Measurements from ENCODE around the gene C1orf116.

Gene C1orf116

DNA sequence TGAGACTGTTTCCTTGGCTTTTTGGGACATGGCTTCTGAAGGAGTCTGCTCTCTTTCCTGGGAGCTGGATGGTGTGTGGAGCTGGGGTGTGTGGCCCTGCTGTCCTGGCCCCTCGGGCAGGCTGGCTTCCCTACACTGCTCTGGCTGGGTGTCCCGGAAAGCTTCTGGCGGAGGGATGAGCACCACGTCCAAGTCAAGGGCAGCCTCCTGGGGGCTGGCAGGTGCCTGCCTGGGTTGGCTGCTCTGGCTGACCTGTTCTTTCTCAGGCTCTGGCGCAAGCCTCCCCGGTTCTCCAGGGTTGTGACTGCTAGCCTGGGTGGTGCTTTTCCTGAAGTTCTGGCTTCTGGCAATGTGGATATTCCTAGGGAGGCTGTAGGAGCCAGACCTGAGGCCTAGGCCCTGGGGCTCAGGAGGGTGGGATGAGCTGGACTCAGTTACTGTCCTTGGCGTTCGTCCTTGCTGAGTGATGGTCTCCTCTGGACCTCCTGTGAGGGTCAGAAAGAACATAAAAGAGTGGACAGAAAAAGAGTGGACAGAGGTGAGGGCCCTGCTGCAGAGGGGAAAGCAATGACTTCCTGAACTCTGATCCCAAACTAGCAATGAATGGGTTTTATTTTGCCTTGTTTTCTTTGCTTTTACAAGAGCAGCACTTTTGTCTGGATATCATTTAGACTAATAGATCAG is 9.4 kb downstream of the C1orf116 start:
- TF ChIP-seq TAF1 (IDR thresholded peaks at IDR 0.05; ENCODE audit: low read depth) (no peak), TCF12 (IDR thresholded peaks at IDR 0.05; ENCODE audit: low read depth) (no peak), EP300 (IDR thresholded peaks at IDR 0.05; ENCODE audit: borderline replicate concordance) (no peak), EGR1 (IDR thresholded peaks at IDR 0.05) (no peak), RAD21 (IDR thresholded peaks at IDR 0.05; ENCODE audit: low read depth) (no peak), YY1 (IDR thresholded peaks at IDR 0.05; ENCODE audit: low read depth) (no peak), NFIC (IDR thresholded peaks at IDR 0.05) (no peak)
- TF ChIP-seq, protein P1, sequence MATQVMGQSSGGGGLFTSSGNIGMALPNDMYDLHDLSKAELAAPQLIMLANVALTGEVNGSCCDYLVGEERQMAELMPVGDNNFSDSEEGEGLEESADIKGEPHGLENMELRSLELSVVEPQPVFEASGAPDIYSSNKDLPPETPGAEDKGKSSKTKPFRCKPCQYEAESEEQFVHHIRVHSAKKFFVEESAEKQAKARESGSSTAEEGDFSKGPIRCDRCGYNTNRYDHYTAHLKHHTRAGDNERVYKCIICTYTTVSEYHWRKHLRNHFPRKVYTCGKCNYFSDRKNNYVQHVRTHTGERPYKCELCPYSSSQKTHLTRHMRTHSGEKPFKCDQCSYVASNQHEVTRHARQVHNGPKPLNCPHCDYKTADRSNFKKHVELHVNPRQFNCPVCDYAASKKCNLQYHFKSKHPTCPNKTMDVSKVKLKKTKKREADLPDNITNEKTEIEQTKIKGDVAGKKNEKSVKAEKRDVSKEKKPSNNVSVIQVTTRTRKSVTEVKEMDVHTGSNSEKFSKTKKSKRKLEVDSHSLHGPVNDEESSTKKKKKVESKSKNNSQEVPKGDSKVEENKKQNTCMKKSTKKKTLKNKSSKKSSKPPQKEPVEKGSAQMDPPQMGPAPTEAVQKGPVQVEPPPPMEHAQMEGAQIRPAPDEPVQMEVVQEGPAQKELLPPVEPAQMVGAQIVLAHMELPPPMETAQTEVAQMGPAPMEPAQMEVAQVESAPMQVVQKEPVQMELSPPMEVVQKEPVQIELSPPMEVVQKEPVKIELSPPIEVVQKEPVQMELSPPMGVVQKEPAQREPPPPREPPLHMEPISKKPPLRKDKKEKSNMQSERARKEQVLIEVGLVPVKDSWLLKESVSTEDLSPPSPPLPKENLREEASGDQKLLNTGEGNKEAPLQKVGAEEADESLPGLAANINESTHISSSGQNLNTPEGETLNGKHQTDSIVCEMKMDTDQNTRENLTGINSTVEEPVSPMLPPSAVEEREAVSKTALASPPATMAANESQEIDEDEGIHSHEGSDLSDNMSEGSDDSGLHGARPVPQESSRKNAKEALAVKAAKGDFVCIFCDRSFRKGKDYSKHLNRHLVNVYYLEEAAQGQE (IDR thresholded peaks at IDR 0.05; ENCODE audit: low read depth), result no peak
- TF ChIP-seq, protein P2, sequence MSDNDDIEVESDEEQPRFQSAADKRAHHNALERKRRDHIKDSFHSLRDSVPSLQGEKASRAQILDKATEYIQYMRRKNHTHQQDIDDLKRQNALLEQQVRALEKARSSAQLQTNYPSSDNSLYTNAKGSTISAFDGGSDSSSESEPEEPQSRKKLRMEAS (IDR thresholded peaks at IDR 0.05), result no peak

DNA sequence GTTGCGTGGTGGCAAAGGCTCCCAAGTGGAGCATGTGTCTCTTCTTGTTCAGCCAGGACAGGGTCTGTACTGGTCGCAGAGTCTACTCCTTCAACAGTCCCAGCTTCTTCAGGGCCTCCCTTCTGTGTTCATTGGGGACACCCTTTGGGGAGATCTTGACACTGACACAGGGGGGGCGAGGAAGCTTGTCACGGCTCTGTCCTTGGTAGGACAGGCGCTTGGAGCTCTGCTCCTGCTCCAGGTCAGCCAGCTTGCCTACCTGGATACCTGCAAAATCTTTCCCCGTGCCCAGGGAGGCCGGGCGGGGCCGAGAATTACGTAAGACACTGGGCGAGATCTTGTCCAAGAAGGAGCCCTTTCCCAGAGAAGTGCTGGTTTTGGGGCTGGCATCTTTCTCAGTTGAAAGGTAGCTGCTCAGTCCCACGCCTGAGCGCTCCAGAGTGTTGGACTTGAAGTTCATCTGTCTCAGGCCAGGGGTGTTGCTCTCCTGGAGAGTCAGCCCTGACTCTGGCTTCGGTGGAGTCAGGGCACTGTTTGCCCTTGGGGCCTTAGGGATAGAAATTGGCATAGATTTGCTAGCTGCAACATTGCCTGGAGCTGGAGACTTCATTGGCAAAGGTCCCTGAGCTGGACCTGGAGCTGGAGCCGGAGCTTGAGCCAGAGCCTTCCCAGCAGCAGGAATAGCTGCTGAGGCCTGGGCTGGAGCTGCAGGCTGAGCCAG is 10.5 kb downstream of the C1orf116 start:
- TF ChIP-seq FOXM1 (IDR thresholded peaks at IDR 0.05; ENCODE audit: borderline replicate concordance, low read depth) (no peak), YY1 (IDR thresholded peaks at IDR 0.05; ENCODE audit: low read depth) (no peak)
- TF ChIP-seq, protein P1 (IDR thresholded peaks at IDR 0.05; ENCODE audit: low read depth), result peak; percentile 52; the same call in 1 of the 2 replicates

DNA sequence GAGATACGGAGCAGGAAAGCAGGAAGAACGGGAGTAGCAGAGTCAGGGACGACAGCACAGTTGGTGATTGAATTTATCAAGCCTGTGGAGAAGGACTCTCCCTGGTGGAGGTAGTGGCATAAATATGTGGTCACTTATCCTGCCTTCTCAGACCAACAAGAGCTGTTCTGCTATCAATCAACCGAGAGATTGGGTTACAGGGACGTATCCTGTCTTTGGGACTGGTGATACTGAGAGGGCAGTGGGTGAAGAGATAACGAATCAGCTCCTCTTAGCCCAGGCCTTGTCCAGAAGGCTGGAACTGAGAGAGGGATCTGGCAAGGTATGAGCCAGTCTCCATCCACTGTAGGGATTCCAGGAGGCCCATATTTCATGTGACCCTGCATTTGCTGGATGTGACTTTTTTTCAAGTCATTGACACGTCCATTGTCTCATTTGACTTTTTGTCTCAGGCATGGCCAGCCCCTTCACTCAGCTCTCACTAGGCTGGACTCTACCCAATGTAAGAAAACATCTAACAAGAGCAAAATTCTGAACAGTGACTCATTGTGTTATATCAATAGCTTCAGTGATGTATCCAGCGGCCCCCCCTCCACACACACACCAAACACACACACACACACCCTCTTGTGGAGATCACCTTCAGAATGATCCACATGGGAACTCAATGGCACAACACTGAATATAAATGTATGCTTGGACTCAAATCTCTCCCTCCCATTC is 11.3 kb downstream of the C1orf116 start:
- TF ChIP-seq FOXM1 (IDR thresholded peaks at IDR 0.05; ENCODE audit: borderline replicate concordance, low read depth), result no peak
- TF ChIP-seq TEAD4 (IDR thresholded peaks at IDR 0.05), result no peak
- TF ChIP-seq EP300 (IDR thresholded peaks at IDR 0.05; ENCODE audit: borderline replicate concordance), result no peak
- TF ChIP-seq CEBPB (IDR thresholded peaks at IDR 0.05), result no peak
- no peak for TF ChIP-seq TAF1 (IDR thresholded peaks at IDR 0.05; ENCODE audit: low read depth)
- TF ChIP-seq EGR1 (IDR thresholded peaks at IDR 0.05), result no peak
- TF ChIP-seq YY1 (IDR thresholded peaks at IDR 0.05; ENCODE audit: low read depth), result no peak
- TF ChIP-seq, protein P1 (IDR thresholded peaks at IDR 0.05; ENCODE audit: low read depth), result no peak
- no peak for TF ChIP-seq ZBTB7A (IDR thresholded peaks at IDR 0.05; ENCODE audit: low read depth)

DNA sequence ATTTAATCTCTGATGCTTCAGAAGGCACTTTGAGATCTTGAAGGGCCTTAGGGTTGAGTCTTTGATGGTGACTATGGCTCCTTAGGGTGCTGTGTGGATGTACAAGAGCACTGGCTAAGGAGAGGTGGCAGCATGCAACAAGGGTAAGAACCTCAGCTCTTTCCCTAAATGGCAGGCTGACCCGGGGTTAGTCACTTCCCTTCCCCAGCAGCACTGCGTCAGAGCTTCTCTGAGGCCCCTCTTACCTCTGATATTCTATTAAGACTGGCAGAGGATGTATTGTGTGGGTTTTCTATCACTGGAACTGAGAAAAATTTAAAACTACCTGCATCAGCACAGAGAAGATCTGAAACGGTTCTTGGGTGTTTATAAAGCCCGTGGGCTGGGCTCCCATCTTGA is 11.8 kb downstream of the C1orf116 start:
- TF ChIP-seq FOXM1 (IDR thresholded peaks at IDR 0.05; ENCODE audit: borderline replicate concordance, low read depth) (no peak), CEBPB (IDR thresholded peaks at IDR 0.05) (no peak), EP300 (IDR thresholded peaks at IDR 0.05; ENCODE audit: borderline replicate concordance) (no peak), YY1 (IDR thresholded peaks at IDR 0.05; ENCODE audit: low read depth) (no peak), ZBTB7A (IDR thresholded peaks at IDR 0.05; ENCODE audit: low read depth) (no peak), NFIC (IDR thresholded peaks at IDR 0.05) (no peak), TCF12 (IDR thresholded peaks at IDR 0.05; ENCODE audit: low read depth) (no peak), CREB1 (IDR thresholded peaks at IDR 0.05; ENCODE audit: low read depth) (no peak)
- TF ChIP-seq, protein P1 (IDR thresholded peaks at IDR 0.05; ENCODE audit: low read depth), result no peak
- TF ChIP-seq, protein P2 (IDR thresholded peaks at IDR 0.05), result no peak

All from Ishikawa (cell line).